Astrocyte (in vitro differentiated cells and primary cell): Measurements from ENCODE around the gene PHACTR4. TPM values are rescaled to one million over a fixed set of nuclear protein-coding genes. Genes with fewer than 3 reads are reported as not detected.

Source experiments
- DNase-seq: peaks from one replicate; pipeline ENCODE4 v3.0.0-alpha.2; 2010; ENCODE audit warnings: low read depth
- FAIRE-seq: peaks from 2 replicates; lab custom pipeline; 2011; peaks lifted over from hg19 to GRCh38; lab: Jason Lieb, UNC
- H2AFZ ChIP-seq: 2 replicates; pipeline ENCODE4 v1.6.0; 2012; ENCODE audit warnings: low read depth, low read length, inconsistent platforms
- H3K27ac ChIP-seq: 2 replicates; pipeline ENCODE4 v1.5.1; 2011; ENCODE audit warnings: low read depth, low read length, inconsistent platforms
- H3K27me3 ChIP-seq: 2 replicates; pipeline ENCODE4 v1.6.0; 2011; ENCODE audit warnings: low read length, inconsistent platforms; ENCODE audit not compliant: insufficient read depth
- H3K36me3 ChIP-seq: 2 replicates; pipeline ENCODE4 v1.5.1; 2011; ENCODE audit warnings: low read length, inconsistent platforms; ENCODE audit not compliant: insufficient read depth
- H3K4me1 ChIP-seq: 2 replicates; pipeline ENCODE4 v1.5.1; 2011; ENCODE audit warnings: low read length, inconsistent platforms; ENCODE audit not compliant: insufficient read depth
- H3K4me2 ChIP-seq: 2 replicates; pipeline ENCODE4 v1.6.0; 2012; ENCODE audit warnings: low read length, inconsistent platforms
- H3K4me3 ChIP-seq: 2 replicates; pipeline ENCODE4 v1.5.1; 2011; ENCODE audit warnings: low read depth, mild to moderate bottlenecking, low read length, inconsistent platforms; ENCODE audit not compliant: insufficient read depth
- H3K79me2 ChIP-seq: 2 replicates; pipeline ENCODE4 v1.6.0; 2012; ENCODE audit warnings: mild to moderate bottlenecking, low read length, inconsistent platforms; ENCODE audit not compliant: insufficient read depth
- H3K9ac ChIP-seq: 2 replicates; pipeline ENCODE4 v1.6.0; 2012; ENCODE audit warnings: mild to moderate bottlenecking, low read length, inconsistent platforms
- H3K9me3 ChIP-seq: 2 replicates; pipeline ENCODE4 v1.5.1; 2012; ENCODE audit warnings: low read depth, mild to moderate bottlenecking, low read length, inconsistent platforms; ENCODE audit not compliant: insufficient read depth
- H4K20me1 ChIP-seq: 2 replicates; pipeline ENCODE4 v1.6.0; 2012; ENCODE audit warnings: low read length, inconsistent platforms; ENCODE audit not compliant: insufficient read depth
- H3K27ac Mint-ChIP-seq: one replicate; pipeline ENCODE4 v1.8.0; 2021; ENCODE audit warnings: mild to moderate bottlenecking, mixed read lengths; ENCODE audit not compliant: unreplicated experiment
- H3K27me3 Mint-ChIP-seq: one replicate; pipeline ENCODE4 v1.8.0; 2021; ENCODE audit warnings: low read depth, mixed read lengths; ENCODE audit not compliant: unreplicated experiment
- H3K36me3 Mint-ChIP-seq: one replicate; pipeline ENCODE4 v1.8.0; 2021; ENCODE audit warnings: low read depth, mixed read lengths; ENCODE audit not compliant: unreplicated experiment
- H3K4me1 Mint-ChIP-seq: one replicate; pipeline ENCODE4 v1.8.0; 2021; ENCODE audit warnings: low read depth, mixed read lengths; ENCODE audit not compliant: unreplicated experiment
- H3K4me3 Mint-ChIP-seq: one replicate; pipeline ENCODE4 v1.8.0; 2021; ENCODE audit warnings: mild to moderate bottlenecking, moderate library complexity, mixed read lengths; ENCODE audit not compliant: unreplicated experiment
- H3K9me3 Mint-ChIP-seq: one replicate; pipeline ENCODE4 v1.8.0; 2021; ENCODE audit warnings: mild to moderate bottlenecking, mixed read lengths; ENCODE audit not compliant: unreplicated experiment
- EZH2 ChIP-seq: IDR thresholded peaks from 2 replicates; pipeline ENCODE4 v1.6.1; 2012; ENCODE audit warnings: mild to moderate bottlenecking, low read length, inconsistent platforms; ENCODE audit not compliant: insufficient read depth
- total RNA-seq: library from RNA; stranded (reverse); gene quantifications from 2 replicates; pipeline ENCODE4 v1.2.1, GENCODE V29; 2021
- TF ChIP-seq, protein P1 (sequence below): IDR thresholded peaks from 2 replicates; pipeline ENCODE4 v1.5.1; 2011; ENCODE audit warnings: low read depth, mild to moderate bottlenecking, inconsistent platforms, low read length, moderate library complexity; ENCODE audit not compliant: insufficient read depth

PHACTR4 gene
- total RNA-seq, 1 donor from 2014 or later: 78.5 TPM

DNA sequence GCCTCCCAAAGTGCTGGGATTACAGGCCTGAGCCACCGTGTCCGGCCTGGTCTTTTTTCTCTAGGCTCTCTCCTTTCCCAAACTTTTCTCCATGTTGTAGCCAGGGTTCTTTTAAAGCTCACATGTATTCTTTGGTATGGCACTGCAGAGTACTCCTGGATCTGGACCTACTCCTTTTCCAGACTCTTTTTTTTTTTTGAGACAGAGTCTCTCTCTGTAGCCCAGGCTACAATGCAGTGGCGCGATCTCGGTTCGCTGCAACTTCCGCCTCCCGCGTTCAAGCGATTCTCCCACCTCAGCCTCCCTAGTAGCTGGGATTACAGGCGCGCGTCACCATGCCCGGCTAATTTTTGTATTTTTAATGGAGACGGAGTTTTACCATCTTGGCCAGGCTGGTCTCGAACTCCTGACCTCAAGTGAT is 41.3 kb upstream of the PHACTR4 start:
- FAIRE-seq (no peak), DNase-seq (no peak)
- Histone ChIP-seq H3K9me3 (no peaks in the 10 kb centered on the region), H3K36me3 (no peaks in the 10 kb centered on the region), H3K27me3 (no peaks in the 10 kb centered on the region), H3K4me1 (no peaks in the 10 kb centered on the region), H4K20me1 (no peaks in the 10 kb centered on the region), H3K4me2 (peak overlapping the region; percentile 83), H2AFZ (peak overlapping the region; percentile 57), H3K79me2 (peaks cover 11% of the 10 kb centered on the region), H3K9ac (peak overlapping the region; percentile 88), H3K4me3 (peak overlapping the region; percentile 79), H3K27ac (peak overlapping the region; percentile 86)
- no peaks in the 10 kb centered on the region for H3K36me3 Mint-ChIP-seq
- TF ChIP-seq, protein P1, sequence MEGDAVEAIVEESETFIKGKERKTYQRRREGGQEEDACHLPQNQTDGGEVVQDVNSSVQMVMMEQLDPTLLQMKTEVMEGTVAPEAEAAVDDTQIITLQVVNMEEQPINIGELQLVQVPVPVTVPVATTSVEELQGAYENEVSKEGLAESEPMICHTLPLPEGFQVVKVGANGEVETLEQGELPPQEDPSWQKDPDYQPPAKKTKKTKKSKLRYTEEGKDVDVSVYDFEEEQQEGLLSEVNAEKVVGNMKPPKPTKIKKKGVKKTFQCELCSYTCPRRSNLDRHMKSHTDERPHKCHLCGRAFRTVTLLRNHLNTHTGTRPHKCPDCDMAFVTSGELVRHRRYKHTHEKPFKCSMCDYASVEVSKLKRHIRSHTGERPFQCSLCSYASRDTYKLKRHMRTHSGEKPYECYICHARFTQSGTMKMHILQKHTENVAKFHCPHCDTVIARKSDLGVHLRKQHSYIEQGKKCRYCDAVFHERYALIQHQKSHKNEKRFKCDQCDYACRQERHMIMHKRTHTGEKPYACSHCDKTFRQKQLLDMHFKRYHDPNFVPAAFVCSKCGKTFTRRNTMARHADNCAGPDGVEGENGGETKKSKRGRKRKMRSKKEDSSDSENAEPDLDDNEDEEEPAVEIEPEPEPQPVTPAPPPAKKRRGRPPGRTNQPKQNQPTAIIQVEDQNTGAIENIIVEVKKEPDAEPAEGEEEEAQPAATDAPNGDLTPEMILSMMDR: no peak
- no peak for TF ChIP-seq EZH2
- H3K4me1 Mint-ChIP-seq: peaks cover 5% of the 10 kb centered on the region
- no peaks in the 10 kb centered on the region for H3K9me3 Mint-ChIP-seq
- peak overlapping the region; percentile 92 for H3K27ac Mint-ChIP-seq
- peak overlapping the region; percentile 87 for H3K4me3 Mint-ChIP-seq
- H3K27me3 Mint-ChIP-seq: no peaks in the 10 kb centered on the region

DNA sequence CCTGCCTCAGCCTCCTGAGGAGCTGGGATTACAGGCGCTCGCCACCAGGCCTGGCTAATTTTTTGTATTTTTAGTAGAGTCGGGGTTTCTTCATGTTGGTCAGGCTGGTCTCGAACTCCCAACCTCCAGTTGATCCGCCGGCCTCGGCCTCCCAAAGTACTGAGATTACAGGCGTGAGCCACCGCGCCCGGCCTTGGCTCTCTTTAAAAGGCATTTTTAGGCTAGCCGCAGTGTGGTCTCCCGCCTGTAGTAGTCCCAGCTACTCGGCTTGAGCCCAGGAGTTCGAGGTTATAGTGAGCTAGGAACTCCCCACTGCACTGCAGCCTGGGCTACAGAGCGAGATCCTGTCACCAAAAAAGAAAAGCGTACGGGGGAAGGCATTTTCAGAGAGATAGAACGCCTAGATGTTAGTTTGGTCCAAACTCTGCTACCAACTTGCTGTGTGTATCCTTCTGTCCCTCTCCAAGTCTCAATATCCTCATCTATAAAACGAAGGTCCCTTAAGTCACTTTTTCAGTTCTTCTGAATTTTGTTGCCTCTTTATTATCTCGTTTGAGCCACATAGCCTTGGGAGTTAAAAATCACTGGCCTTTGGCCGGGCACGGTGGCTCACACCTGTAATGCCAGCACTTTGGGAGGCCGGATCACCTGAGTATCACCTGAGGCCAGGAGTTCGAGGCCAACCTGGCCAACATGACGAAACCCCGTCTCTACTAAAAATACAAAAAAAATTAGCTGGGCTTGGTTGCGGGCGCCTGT is 40.0 kb upstream of the PHACTR4 start:
- Mint-ChIP-seq H3K4me1 (peaks cover 5% of the 10 kb centered on the region), H3K27me3 (no peaks in the 10 kb centered on the region), H3K4me3 (peak overlapping the region; percentile 87), H3K36me3 (no peaks in the 10 kb centered on the region), H3K9me3 (no peaks in the 10 kb centered on the region), H3K27ac (peak overlapping the region; percentile 89)
- Histone ChIP-seq H3K27ac (peak overlapping the region; percentile 86), H3K4me1 (no peaks in the 10 kb centered on the region), H2AFZ (peak overlapping the region; percentile 79), H3K9me3 (no peaks in the 10 kb centered on the region), H4K20me1 (no peaks in the 10 kb centered on the region), H3K27me3 (no peaks in the 10 kb centered on the region), H3K79me2 (peaks cover 11% of the 10 kb centered on the region), H3K4me2 (peak overlapping the region; percentile 83), H3K36me3 (peaks cover under 1% of the 10 kb centered on the region), H3K4me3 (peak overlapping the region; percentile 79), H3K9ac (peak overlapping the region; percentile 88)
- no peak for TF ChIP-seq EZH2
- TF ChIP-seq, protein P1: no peak
- DNase-seq (peak; percentile 12), FAIRE-seq (no peak)

DNA sequence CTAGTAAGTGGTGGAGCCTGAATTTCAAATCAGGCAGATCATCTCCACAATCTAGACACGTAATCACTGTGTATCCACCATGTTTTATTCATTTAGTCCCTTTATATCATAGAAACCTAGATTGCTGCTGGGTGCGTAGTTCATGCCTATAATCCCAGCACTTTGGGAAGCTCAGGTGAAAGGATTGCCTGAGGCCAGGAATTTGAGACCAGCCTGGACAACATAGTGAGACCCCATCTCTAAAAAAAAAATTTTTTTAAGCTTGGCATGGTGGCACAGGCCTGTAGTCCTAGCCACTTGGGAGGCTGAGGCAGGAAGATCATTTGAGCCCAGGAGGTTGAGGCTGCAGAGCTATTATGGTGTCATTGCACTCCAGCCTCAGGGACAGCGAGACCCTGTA is 30.6 kb upstream of the PHACTR4 start:
- TF ChIP-seq, protein P1: no peak
- no peak for TF ChIP-seq EZH2
- no peaks in the 10 kb centered on the region for H3K9me3 Mint-ChIP-seq
- H3K36me3 ChIP-seq: peaks cover 5% of the 10 kb centered on the region
- no peaks in the 10 kb centered on the region for H3K27me3 ChIP-seq
- H3K4me1 ChIP-seq: peaks cover 7% of the 10 kb centered on the region
- H3K27me3 Mint-ChIP-seq: no peaks in the 10 kb centered on the region
- no peak for FAIRE-seq
- no peak for DNase-seq
- H3K9me3 ChIP-seq: no peaks in the 10 kb centered on the region
- no peak overlapping the region for H3K4me3 Mint-ChIP-seq
- H3K27ac Mint-ChIP-seq: no peak overlapping the region
- H3K4me1 Mint-ChIP-seq: peaks cover 7% of the 10 kb centered on the region
- H3K27ac ChIP-seq: no peak overlapping the region
- H2AFZ ChIP-seq: no peak overlapping the region
- H3K79me2 ChIP-seq: no peaks in the 10 kb centered on the region
- H4K20me1 ChIP-seq: no peaks in the 10 kb centered on the region
- no peak overlapping the region for H3K9ac ChIP-seq
- H3K4me3 ChIP-seq: no peak overlapping the region
- H3K36me3 Mint-ChIP-seq: no peaks in the 10 kb centered on the region
- H3K4me2 ChIP-seq: no peak overlapping the region
